Esophagus muscularis mucosa (tissue), 4 donors: ENCODE data around the gene ZNF683. TPM values are rescaled to one million over a fixed set of nuclear protein-coding genes. Genes with fewer than 3 reads are reported as not detected.

ENCODE experiments used
- DNase-seq: peaks from one replicate; pipeline ENCODE4 v3.0.0-alpha.2; 2017; ENCODE audit errors: extremely low spot score
- H3K27ac ChIP-seq, 4 donors: fragments of 200-600 bp; sonication (generic); replicated peaks in 1 of 4; 1 replicate in 3 of 4; 2 replicates in 1 of 4; pipeline ENCODE4 v1.5.1; 2016 to 2019; ENCODE audit warnings: mild to moderate bottlenecking in 1 of 4
- H3K27me3 ChIP-seq, 4 donors: fragments of 200-600 bp; sonication (generic); one replicate each; pipeline versions ENCODE4 v1.5.1 to v1.6.0; 2016 to 2019
- H3K36me3 ChIP-seq, 4 donors: fragments of 200-600 bp; sonication (generic); one replicate each; pipeline ENCODE4 v1.5.1; 2016 to 2019
- H3K4me1 ChIP-seq, 4 donors: fragments of 200-600 bp; sonication (generic); one replicate each; pipeline ENCODE4 v1.5.1; 2016 to 2019
- H3K4me3 ChIP-seq, 4 donors: fragments of 200-600 bp; sonication (generic); 1 replicate in 2 of 4; 2 replicates in 2 of 4; pipeline ENCODE4 v1.5.1; 2016 to 2019; ENCODE audit warnings: mild to moderate bottlenecking in 4 of 4, moderate library complexity in 1 of 4
- H3K9me3 ChIP-seq, 4 donors: fragments of 200-600 bp; sonication (generic); 1 replicate in 3 of 4; 2 replicates in 1 of 4; pipeline ENCODE4 v1.5.1; 2016 to 2019
- EP300 ChIP-seq: sonication (generic); formaldehyde crosslinking; IDR thresholded peaks from one replicate; pipeline ENCODE4 v1.6.1; 2017; ENCODE audit warnings: antibody characterized with exemption
- POLR2A ChIP-seq: fragments of 450-650 bp; IDR thresholded peaks from one replicate; pipeline ENCODE4 v1.6.1; 2017; ENCODE audit warnings: antibody characterized with exemption, moderate library complexity, mild to moderate bottlenecking, low read depth
- POLR2AphosphoS5 ChIP-seq, 2 donors: sonication (generic); formaldehyde crosslinking; IDR thresholded peaks; one replicate each; pipeline ENCODE4 v1.6.1; 2017; ENCODE audit warnings: antibody characterized with exemption in 2 of 2
- WGBS: methylation state at CpG from one replicate; pipeline ENCODE4 v1.1.5; 2018; 5-methylcytosine and 5-hydroxymethylcytosine counted together
- intact Hi-C: fragments of 100-400 bp; cut with DNase I; formaldehyde crosslinking; loops from one replicate; pipeline ENCODE4 v1.15.1; 2023
- total RNA-seq, 4 donors: library from RNA; depleted of rRNA; stranded (reverse); fragments of >200 nt; gene quantifications; one replicate each; pipeline versions ENCODE4 v1.1.0 to v1.2.1, GENCODE V29; 2016
- TF ChIP-seq, protein P1 (sequence below), 3 experiments: fragments of 200-600 bp in 2 of 3; fragments of 450-650 bp in 1 of 3; sonication (generic) in 2 of 3; IDR thresholded peaks; one replicate each; pipeline ENCODE4 v1.5.1; 2017 to 2019; ENCODE audit warnings: antibody characterized with exemption in 3 of 3, mild to moderate bottlenecking in 2 of 3, moderate library complexity in 1 of 3

The ZNF683 gene
- total RNA-seq, 4 donors from 2014 or later, result not detected

- no peaks in the 10 kb centered on the region for H3K9me3 ChIP-seq
- TF ChIP-seq EP300 (no peak), POLR2AphosphoS5 (IDR thresholded peaks at IDR 0.05) (no peak)
- intact Hi-C loops, result no loop called here
- no peak overlapping the region for H3K27ac ChIP-seq
- H3K4me1 ChIP-seq, result no peaks in the 10 kb centered on the region
- H3K4me3 ChIP-seq, result no peak overlapping the region
- 93% methylated on average over 3 of the region's 3 CpGs for WGBS
- DNase-seq, result no peak
- no peaks in the 10 kb centered on the region for H3K36me3 ChIP-seq
- peaks cover 0 to 28% (median 0%) of the 10 kb centered on the region in 4 donors for H3K27me3 ChIP-seq
Measured at GRCh38 chr1:26399034-26399433, 26.5 kb upstream of the ZNF683 start.

GRCh38 chr1:26395754-26396153 lies 23.2 kb upstream of the ZNF683 start:
- no peak overlapping the region for H3K27ac ChIP-seq
- intact Hi-C loops, result no loop called here
- DNase-seq, result no peak
- WGBS, result 84% methylated on average over 8 of the region's 8 CpGs
- TF ChIP-seq, protein P1, sequence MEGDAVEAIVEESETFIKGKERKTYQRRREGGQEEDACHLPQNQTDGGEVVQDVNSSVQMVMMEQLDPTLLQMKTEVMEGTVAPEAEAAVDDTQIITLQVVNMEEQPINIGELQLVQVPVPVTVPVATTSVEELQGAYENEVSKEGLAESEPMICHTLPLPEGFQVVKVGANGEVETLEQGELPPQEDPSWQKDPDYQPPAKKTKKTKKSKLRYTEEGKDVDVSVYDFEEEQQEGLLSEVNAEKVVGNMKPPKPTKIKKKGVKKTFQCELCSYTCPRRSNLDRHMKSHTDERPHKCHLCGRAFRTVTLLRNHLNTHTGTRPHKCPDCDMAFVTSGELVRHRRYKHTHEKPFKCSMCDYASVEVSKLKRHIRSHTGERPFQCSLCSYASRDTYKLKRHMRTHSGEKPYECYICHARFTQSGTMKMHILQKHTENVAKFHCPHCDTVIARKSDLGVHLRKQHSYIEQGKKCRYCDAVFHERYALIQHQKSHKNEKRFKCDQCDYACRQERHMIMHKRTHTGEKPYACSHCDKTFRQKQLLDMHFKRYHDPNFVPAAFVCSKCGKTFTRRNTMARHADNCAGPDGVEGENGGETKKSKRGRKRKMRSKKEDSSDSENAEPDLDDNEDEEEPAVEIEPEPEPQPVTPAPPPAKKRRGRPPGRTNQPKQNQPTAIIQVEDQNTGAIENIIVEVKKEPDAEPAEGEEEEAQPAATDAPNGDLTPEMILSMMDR (IDR thresholded peaks at IDR 0.05), result no peak
- TF ChIP-seq POLR2A (no peak), EP300 (no peak), POLR2AphosphoS5 (IDR thresholded peaks at IDR 0.05) (no peak)
- H3K4me1 ChIP-seq, result no peaks in the 10 kb centered on the region
- no peaks in the 10 kb centered on the region for H3K9me3 ChIP-seq
- H3K4me3 ChIP-seq, result no peak overlapping the region
- H3K27me3 ChIP-seq, result peaks cover 0 to 31% (median 0%) of the 10 kb centered on the region in 4 donors
- no peaks in the 10 kb centered on the region for H3K36me3 ChIP-seq

- intact Hi-C loops, result no loop called here
- WGBS, result 9% methylated on average over 2 of the region's 3 CpGs
- Histone ChIP-seq H3K4me1 (no peaks in the 10 kb centered on the region), H3K27ac (no peak overlapping the region), H3K9me3 (no peaks in the 10 kb centered on the region), H3K4me3 (no peak overlapping the region), H3K27me3 (peaks cover 0 to 64% (median 0%) of the 10 kb centered on the region in 4 donors), H3K36me3 (no peaks in the 10 kb centered on the region)
- no peak for DNase-seq
- TF ChIP-seq, protein P1 (IDR thresholded peaks at IDR 0.05), result no peak
- no peak for TF ChIP-seq EP300
- TF ChIP-seq POLR2AphosphoS5 (IDR thresholded peaks at IDR 0.05), result no peak
- no peak for TF ChIP-seq POLR2A
Measured at GRCh38 chr1:26391450-26391849, 18.9 kb upstream of the ZNF683 start.

- no peaks in the 10 kb centered on the region for H3K9me3 ChIP-seq
- TF ChIP-seq EP300 (no peak), POLR2AphosphoS5 (IDR thresholded peaks at IDR 0.05) (no peak), POLR2A (no peak)
- TF ChIP-seq, protein P1 (IDR thresholded peaks at IDR 0.05), result no peak
- no peaks in the 10 kb centered on the region for H3K36me3 ChIP-seq
- intact Hi-C loops, result no loop called here
- 86% methylated on average over 4 of the region's 4 CpGs for WGBS
- DNase-seq, result no peak
- no peaks in the 10 kb centered on the region for H3K4me1 ChIP-seq
- H3K27ac ChIP-seq, result no peak overlapping the region
- H3K27me3 ChIP-seq, result peaks cover 0 to 70% (median 0%) of the 10 kb centered on the region in 4 donors
- H3K4me3 ChIP-seq, result no peak overlapping the region
Measured at GRCh38 chr1:26389604-26390247, 17.2 kb upstream of the ZNF683 start.

- H3K4me3 ChIP-seq, result no peak overlapping the region
- H3K4me1 ChIP-seq, result no peaks in the 10 kb centered on the region
- no peak for TF ChIP-seq POLR2A
- TF ChIP-seq, protein P1 (IDR thresholded peaks at IDR 0.05), result no peak
- no peak for TF ChIP-seq POLR2AphosphoS5 (IDR thresholded peaks at IDR 0.05)
- TF ChIP-seq EP300, result no peak
- H3K36me3 ChIP-seq, result no peaks in the 10 kb centered on the region
- H3K27ac ChIP-seq, result no peak overlapping the region
- WGBS, result 78% methylated on average over 6 of the region's 7 CpGs
- intact Hi-C loops, result no loop called here
- DNase-seq, result no peak
- H3K9me3 ChIP-seq, result no peaks in the 10 kb centered on the region
- peaks cover 0 to 64% (median 0%) of the 10 kb centered on the region in 4 donors for H3K27me3 ChIP-seq
Measured at GRCh38 chr1:26388791-26389445, 16.4 kb upstream of the ZNF683 start.
